Measurements from ENCODE around the gene SSMEM1. TPM values are rescaled to one million over a fixed set of nuclear protein-coding genes. Genes with fewer than 3 reads are reported as not detected.

The SSMEM1 gene
- total and polyA plus RNA-seq, 2 donors (not counting 1 experiment from before 2014, with no cell fraction given): not detected

DNA sequence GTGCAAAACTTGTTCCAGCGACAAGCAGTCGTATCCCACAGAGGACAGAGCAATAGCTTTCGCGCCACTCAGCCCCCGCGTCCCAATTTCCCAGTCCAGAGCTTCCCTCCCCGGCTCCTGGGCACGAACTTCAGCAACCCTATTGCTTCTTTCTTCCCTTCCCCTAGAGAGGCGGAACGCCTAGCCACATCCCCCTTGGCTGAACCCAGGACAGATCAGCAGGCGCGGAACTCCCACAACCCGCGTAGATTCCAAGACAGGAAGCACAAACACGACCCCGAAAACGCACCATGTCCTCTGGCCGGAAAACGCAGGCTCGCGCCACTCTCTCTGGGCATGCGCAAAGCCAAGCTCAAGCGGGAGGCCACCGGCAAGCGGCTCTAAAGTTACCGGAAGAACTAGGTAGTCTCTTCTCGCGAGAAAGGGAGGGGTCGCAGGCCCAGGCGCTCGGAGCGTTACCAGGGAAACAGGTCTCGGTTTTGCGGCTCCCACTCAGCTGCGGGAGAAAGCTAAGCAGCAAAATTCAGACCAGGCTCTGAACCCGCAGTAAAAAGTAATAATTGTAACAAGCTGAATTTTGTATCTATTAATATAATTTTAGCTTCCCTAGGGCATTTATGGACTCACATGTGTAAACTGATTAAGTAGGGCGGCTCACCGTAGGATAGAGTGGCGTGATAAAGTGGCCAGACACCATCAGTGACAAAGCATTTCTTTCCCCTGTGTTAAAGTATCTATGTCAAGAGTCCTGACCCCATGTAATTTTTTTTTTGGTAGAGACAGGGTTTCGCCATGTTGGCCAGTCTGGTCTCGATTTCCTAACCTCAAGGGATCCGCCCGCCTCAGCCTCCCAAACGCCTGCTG, 2.3 kb upstream of the SSMEM1 start, which contains the start of gene TMEM209:
Gene TMEM209 (minus strand): TSS at position 323 of the 864 bp plus-strand sequence. CDS start 31 bp downstream, at position 292.
- intact Hi-C loops (cut with micrococcal nuclease): loop anchor here (1.0 to 10.0 kb wide), 5 partner anchors 55 to 553 kb away; partner anchors contain the start of genes KLF14, KLHDC10 and UBE2H
- H3K27ac ChIP-seq (ENCODE audit: low read length in 2 of 2): peak within 1 kb of the TSS; percentile 86 to 87
- ChIA-PET CTCF (interaction anchor here (1.1 to 2.4 kb wide), 5 partner anchors 12 to 553 kb away, joined by 3 to 9 read pairs (median 5); partner anchors contain the start of gene KLHDC10), POLR2A (interaction anchor here (0.5 to 1.5 kb wide), 10 partner anchors 14 to 463 kb away, joined by 3 to 12 read pairs (median 4); partner anchors contain the start of genes CEP41 and KLHDC10)
- DNase-seq (peak; percentile 96), ATAC-seq (ENCODE audit: low read depth) (peak; percentile 97)
- no peaks in the 10 kb centered on the region for H3K9me3 Mint-ChIP-seq (ENCODE audit: insufficient read depth)
- H3K4me1 ChIP-seq (ENCODE audit: control insufficient read depth in 2 of 2, insufficient read depth in 2 of 2, low read length in 2 of 2): peaks cover 4 to 14% of the 10 kb centered on the region in 2 donors
- peak within 1 kb of the TSS; percentile 97 for H3K9ac ChIP-seq (ENCODE audit: low read length)
- TF ChIP-seq, protein P1, sequence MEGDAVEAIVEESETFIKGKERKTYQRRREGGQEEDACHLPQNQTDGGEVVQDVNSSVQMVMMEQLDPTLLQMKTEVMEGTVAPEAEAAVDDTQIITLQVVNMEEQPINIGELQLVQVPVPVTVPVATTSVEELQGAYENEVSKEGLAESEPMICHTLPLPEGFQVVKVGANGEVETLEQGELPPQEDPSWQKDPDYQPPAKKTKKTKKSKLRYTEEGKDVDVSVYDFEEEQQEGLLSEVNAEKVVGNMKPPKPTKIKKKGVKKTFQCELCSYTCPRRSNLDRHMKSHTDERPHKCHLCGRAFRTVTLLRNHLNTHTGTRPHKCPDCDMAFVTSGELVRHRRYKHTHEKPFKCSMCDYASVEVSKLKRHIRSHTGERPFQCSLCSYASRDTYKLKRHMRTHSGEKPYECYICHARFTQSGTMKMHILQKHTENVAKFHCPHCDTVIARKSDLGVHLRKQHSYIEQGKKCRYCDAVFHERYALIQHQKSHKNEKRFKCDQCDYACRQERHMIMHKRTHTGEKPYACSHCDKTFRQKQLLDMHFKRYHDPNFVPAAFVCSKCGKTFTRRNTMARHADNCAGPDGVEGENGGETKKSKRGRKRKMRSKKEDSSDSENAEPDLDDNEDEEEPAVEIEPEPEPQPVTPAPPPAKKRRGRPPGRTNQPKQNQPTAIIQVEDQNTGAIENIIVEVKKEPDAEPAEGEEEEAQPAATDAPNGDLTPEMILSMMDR (IDR thresholded peaks at IDR 0.05): no peak
- no peak for TF ChIP-seq EZH2 (IDR thresholded peaks at IDR 0.05; ENCODE audit: borderline replicate concordance, insufficient read depth, low read depth, low read length, poor library complexity, severe bottlenecking)
- H3K27ac Mint-ChIP-seq: peak within 1 kb of the TSS; percentile 96
- peaks cover 6% of the 10 kb centered on the region for H3K27me3 Mint-ChIP-seq
- H3K36me3 ChIP-seq (replicated peaks in 1 of 2; ENCODE audit: control extremely low read depth in 1 of 2, control insufficient read depth in 1 of 2, extremely low read depth in 1 of 2, insufficient read depth in 2 of 2, low read length in 1 of 2): peaks cover 5 to 15% of the 10 kb centered on the region in 2 experiments
- peaks cover 0 to 10% (median 0%) of the 10 kb centered on the region in 3 donors for H3K9me3 ChIP-seq (ENCODE audit: control extremely low read depth in 1 of 3, control insufficient read depth in 2 of 3, insufficient read depth in 1 of 3, low read length in 2 of 3)
- peak within 1 kb of the TSS; percentile 83 to 100 (median 89) for H3K4me3 ChIP-seq (ENCODE audit: control extremely low read depth in 1 of 5, extremely low read depth in 1 of 5, insufficient read depth in 1 of 5, low read depth in 2 of 5, low read length in 4 of 5)
- 6% methylated on average over 35 of the region's 44 CpGs for WGBS (ENCODE audit: insufficient coverage)
- no peaks in the 10 kb centered on the region for H3K27me3 ChIP-seq (replicated peaks in 1 of 4; ENCODE audit: control extremely low read depth in 1 of 4, control insufficient read depth in 3 of 4, insufficient read depth in 4 of 4, low read length in 3 of 4)
- peak within 1 kb of the TSS; percentile 85 for H3K4me2 ChIP-seq (replicated peaks; ENCODE audit: low read depth, low read length, poor library complexity, severe bottlenecking)
- peak within 1 kb of the TSS; percentile 97 for H3K4me3 Mint-ChIP-seq
- no peaks in the 10 kb centered on the region for H4K20me1 ChIP-seq (ENCODE audit: control insufficient read depth, insufficient read depth, low read length, poor library complexity, severe bottlenecking)
- H3K4me1 Mint-ChIP-seq: peaks cover 15% of the 10 kb centered on the region
- peak within 1 kb of the TSS; percentile 94 for H2AFZ ChIP-seq (ENCODE audit: insufficient read depth, low read depth, low read length, poor library complexity, severe bottlenecking)
- peaks cover 19% of the 10 kb centered on the region for H3K79me2 ChIP-seq (ENCODE audit: control insufficient read depth, insufficient read depth, low read length)

Measured in B cell (primary cell).